OCI-LY1 (cell line): ENCODE results near the gene EPDR1.

Source experiments
- CTCF ChIP-seq: fragments of 200-600 bp; sonication (generic), shearing (Covaris generic); IDR thresholded peaks from 2 replicates; pipeline ENCODE4 v1.5.1; 2017; ENCODE audit warnings: mild to moderate bottlenecking, antibody characterized with exemption, low read length, moderate library complexity, mixed read lengths
- EZH2 ChIP-seq: fragments of 200-600 bp; sonication (generic), shearing (Covaris generic); IDR thresholded peaks from 2 replicates; pipeline ENCODE4 v1.8.0; 2017; ENCODE audit warnings: borderline replicate concordance, mixed run types, mild to moderate bottlenecking, antibody characterized with exemption, low read length, moderate library complexity, mixed read lengths

DNA sequence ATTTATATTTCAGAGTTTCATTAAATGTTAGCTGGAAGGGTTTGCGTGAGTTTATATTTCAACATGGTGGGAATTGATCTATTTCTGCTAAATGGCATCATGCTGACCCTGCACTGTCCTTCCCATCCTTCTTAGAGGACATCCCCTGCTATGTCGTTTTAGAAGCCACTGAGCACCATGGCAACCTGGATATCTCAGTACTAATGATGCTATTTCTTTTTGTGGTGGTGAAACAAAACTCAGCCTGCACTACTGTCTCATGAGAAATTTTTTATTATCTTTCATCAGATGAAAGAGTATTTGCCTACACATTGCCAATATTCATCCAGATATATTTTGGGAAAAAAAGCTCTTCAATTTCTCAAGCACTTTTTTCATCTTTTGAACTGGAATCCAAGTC is 12.1 kb downstream of the EPDR1 start:
- TF ChIP-seq CTCF (no peak), EZH2 (no peak)
